HL-60 (cell line): ENCODE measurements around the gene OR10H3.

Source experiments
- DNase-seq, 2 experiments: peaks; one replicate each; pipeline ENCODE4 v3.0.0-alpha.2; 2010 to 2020; ENCODE audit warnings: low read depth in 1 of 2, low spot score in 1 of 2
- H3K27ac ChIP-seq: fragments of 250-450 bp; sonication (Bioruptor Pico); replicated peaks from 2 replicates; pipeline ENCODE4 v1.5.1; 2020; ENCODE audit warnings: mild to moderate bottlenecking, moderate library complexity
- H3K27me3 ChIP-seq: fragments of 250-450 bp; sonication (Bioruptor Pico); 2 replicates; pipeline ENCODE4 v1.5.1; 2021; ENCODE audit warnings: mild to moderate bottlenecking, moderate library complexity; ENCODE audit not compliant: insufficient read depth, poor library complexity, severe bottlenecking
- H3K4me3 ChIP-seq: replicated peaks from 2 replicates; pipeline ENCODE4 v1.5.1; 2011; ENCODE audit warnings: mild to moderate bottlenecking, control low read depth, low read length; ENCODE audit not compliant: insufficient read depth
- CTCF ChIP-seq: IDR thresholded peaks from one replicate; pipeline ENCODE4 v1.5.1; 2011; ENCODE audit warnings: low read length, control low read depth, inconsistent platforms; ENCODE audit not compliant: insufficient read depth
- GABPA ChIP-seq: IDR thresholded peaks from 2 replicates; pipeline ENCODE4 v1.6.1; 2012; ENCODE audit warnings: low read depth
- POLR2AphosphoS5 ChIP-seq: IDR thresholded peaks from 2 replicates; pipeline ENCODE4 v1.6.1; 2012; ENCODE audit warnings: low read depth
- REST ChIP-seq: IDR thresholded peaks from 2 replicates; pipeline ENCODE4 v1.6.1; 2012; ENCODE audit warnings: low read depth; ENCODE audit not compliant: insufficient replicate concordance
- SPI1 ChIP-seq: IDR thresholded peaks from 2 replicates; pipeline ENCODE4 v1.6.1; 2012; ENCODE audit warnings: low read depth, mild to moderate bottlenecking, borderline replicate concordance

The OR10H3 gene

DNA sequence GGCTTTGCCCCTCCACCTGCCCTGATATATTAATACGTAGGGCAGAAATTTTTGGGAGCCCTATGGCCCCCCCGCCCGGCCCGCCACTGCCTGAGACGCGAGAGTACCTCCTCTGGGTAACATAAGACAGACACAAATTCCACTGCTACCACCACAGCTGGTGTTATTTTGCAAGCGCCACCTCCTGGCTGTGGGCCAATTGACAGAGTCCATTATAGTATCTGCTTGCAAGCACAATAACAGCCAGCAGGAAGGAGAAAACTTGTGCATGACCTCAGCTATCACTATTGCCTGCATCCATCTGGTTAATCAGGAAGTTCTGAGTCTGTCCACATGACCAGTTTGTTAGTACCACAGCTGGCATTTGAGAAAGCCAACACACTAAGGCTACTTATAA is 35.3 kb upstream of the OR10H3 start:
- Histone ChIP-seq H3K27me3 (no peaks in the 10 kb centered on the region), H3K27ac (no peak overlapping the region), H3K4me3 (no peak overlapping the region)
- peak; percentile 73 to 98 for DNase-seq
- peak; percentile 88 for TF ChIP-seq POLR2AphosphoS5
- TF ChIP-seq GABPA, result no peak
- TF ChIP-seq SPI1, result no peak
- no peak for TF ChIP-seq CTCF
- TF ChIP-seq REST, result peak; percentile 31

DNA sequence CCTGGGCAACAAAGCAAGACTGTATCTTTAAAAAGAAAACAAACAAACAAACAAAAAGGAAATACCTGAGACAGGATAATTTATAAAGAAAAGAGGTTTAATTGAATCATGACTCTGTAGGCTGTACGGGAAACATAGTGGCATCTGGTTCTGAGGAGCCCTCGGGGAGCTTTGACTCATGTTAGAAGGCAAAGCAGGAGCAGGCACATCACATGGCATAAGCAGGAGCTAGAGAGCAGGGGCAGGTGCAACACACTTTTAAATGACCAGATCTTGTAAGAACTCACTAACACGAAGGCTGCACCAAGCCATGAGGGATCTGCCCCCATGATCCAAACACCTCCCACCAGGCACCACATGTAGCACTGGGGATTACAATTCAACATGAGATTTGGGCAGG is 23.1 kb upstream of the OR10H3 start:
- peaks cover 4% of the 10 kb centered on the region for H3K27me3 ChIP-seq
- no peak for DNase-seq
- no peak overlapping the region for H3K4me3 ChIP-seq
- no peak overlapping the region for H3K27ac ChIP-seq
- no peak for TF ChIP-seq REST
- no peak for TF ChIP-seq CTCF
- TF ChIP-seq GABPA, result no peak
- no peak for TF ChIP-seq POLR2AphosphoS5
- no peak for TF ChIP-seq SPI1

DNA sequence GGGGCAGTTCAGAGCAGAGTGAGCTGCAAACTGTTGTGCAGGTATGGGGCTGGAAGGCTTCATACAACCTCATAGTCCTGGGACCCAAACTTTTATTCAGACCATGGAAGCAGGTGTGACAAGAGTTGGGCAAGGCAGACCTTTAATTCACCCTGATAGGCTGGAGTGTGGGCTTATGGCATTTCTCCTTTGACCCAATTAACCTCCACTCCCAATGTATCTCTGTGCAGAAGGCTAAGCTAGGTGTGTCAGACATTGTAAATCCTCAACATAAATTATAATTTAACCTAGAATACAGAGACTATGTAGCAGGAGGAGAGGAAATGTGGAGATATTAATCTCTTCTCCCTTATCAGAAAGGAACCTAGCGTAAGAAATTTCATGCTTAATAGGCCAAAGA is 22.1 kb upstream of the OR10H3 start:
- DNase-seq, result no peak
- Histone ChIP-seq H3K4me3 (no peak overlapping the region), H3K27me3 (peaks cover 1% of the 10 kb centered on the region), H3K27ac (no peak overlapping the region)
- TF ChIP-seq REST (no peak), SPI1 (no peak), POLR2AphosphoS5 (no peak), GABPA (no peak), CTCF (no peak)
